Stimulated activated CD8-positive, alpha-beta memory T cell treated with anti-CD3 and anti-CD28 coated beads, Interleukin-15, amount 100 ng/mL, for 24 hours (primary cell): ENCODE measurements around the gene DNTTIP2.
"Not testable (repeated sequence)": the region's sequence is repeated elsewhere in the genome, so short reads cannot be mapped to it uniquely, and the experiment has no call there.

Experiments
- DNase-seq: peaks from one replicate; pipeline ENCODE4 v3.0.0-alpha.2; 2020; ENCODE audit warnings: low read depth

The DNTTIP2 gene, protein sequence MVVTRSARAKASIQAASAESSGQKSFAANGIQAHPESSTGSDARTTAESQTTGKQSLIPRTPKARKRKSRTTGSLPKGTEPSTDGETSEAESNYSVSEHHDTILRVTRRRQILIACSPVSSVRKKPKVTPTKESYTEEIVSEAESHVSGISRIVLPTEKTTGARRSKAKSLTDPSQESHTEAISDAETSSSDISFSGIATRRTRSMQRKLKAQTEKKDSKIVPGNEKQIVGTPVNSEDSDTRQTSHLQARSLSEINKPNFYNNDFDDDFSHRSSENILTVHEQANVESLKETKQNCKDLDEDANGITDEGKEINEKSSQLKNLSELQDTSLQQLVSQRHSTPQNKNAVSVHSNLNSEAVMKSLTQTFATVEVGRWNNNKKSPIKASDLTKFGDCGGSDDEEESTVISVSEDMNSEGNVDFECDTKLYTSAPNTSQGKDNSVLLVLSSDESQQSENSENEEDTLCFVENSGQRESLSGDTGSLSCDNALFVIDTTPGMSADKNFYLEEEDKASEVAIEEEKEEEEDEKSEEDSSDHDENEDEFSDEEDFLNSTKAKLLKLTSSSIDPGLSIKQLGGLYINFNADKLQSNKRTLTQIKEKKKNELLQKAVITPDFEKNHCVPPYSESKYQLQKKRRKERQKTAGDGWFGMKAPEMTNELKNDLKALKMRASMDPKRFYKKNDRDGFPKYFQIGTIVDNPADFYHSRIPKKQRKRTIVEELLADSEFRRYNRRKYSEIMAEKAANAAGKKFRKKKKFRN

DNA sequence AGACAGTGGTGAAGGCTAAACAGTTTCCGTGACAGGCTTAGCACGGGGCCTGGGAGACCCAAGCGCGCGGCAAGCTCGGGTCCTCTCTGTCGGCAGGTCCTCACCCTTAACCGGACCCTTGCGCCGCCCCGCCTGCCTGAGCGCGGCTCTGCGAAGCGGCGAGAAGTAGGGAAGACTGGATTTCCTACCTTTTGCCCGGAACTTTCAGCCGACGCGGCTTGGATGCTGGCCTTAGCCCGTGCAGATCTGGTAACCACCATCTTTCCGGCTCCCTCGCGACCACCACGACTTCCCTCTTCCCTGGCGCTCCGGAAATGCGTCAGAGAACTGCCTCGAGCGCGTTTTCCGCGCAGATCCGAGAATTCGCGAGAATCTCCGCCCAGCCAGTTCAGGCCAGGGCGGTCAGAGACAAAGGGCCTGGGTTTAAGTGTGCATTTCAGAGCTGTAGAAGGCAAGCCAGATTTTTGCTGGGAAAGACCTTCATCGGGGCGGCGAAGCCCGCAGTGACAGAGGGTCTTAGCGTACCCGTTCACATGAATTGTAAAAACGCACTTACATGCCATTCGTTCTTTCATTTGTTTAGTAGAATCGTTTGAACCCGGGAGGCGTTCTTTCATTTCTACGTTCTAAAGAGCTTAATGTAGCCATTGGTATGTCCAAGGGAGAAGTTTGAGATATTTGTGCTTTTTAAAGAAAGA, at the start of gene DNTTIP2:
TSS of gene DNTTIP2 (minus strand) at position 318 of the 698 bp plus-strand sequence. CDS start at position 260, 58 bp downstream.
- DNase-seq = peak; percentile 65

DNA sequence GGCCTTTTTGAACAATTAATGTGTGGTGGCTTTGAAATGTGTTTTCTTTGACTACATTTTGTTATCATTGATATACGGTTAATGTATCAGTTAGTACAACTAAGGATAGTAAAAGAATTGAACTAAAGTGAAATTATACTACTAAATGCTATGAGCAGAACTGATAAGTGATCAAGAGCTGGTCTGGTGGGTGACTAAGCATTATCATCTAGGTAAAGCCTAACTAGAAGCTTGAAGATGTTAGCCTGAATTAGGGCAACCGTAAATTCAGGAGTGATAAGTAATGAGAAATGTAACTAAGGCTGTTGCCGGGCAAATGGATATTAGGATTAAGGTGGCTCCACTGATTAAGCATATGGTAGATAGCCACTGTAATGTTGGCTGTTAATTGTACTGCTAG, 46.2 kb upstream of the DNTTIP2 start:
- no peak for DNase-seq

DNA sequence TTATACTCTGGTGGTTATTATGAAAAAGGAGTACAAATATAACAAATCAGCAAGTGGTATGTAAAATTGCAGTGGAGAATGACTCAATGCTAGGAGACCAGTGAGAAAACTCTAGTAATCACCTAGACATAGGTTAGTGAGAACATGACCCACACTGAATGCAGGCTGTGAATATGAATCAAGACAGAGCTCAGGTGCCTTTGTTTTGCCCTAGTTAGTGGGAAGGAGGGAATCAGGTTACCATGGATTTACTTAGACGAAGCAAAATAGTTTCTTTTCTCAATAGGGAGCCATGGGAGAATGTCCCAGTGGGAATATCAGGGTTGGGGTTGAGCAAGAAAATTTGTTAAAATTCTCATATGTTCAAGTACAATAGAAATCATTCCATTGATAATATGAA, 40.8 kb upstream of the DNTTIP2 start:
- no peak for DNase-seq

DNA sequence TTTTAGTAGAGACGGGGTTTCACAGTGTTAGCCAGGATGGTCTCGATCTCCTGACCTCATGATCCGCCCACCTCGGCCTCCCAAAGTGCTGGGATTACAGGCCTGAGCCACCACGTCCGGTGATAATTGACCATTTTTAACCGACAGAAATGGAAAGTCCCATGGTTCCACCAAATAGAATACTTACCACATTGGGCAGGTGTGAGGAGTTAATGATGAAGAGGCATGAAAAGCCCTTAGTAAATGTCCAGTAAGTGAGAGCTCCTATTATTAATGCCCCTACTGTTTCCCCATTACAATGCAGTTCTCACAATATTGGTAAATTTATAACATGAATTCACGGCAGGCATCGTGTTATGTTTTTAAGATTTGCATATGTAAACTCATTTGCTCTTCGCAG, 38.3 kb upstream of the DNTTIP2 start:
- DNase-seq = no peak

DNA sequence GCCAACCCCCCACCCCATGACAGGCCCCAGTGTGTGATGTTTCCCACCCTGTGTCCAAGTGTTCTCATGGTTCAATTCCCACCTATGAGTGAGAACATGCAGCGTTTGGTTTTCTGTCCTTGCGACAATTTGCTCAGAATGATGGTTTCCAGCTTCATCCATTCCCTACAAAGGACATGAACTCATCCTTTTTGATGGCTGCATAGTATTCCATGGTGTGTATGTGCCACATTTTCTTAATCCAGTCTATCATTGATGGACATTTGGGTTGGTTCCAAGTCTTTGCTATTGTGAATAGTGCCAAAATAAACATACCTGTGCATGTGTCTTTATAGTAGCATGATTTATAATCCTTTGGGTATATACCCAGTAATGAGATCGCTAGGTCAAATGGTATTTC, 31.9 kb upstream of the DNTTIP2 start:
- not testable (repeated sequence) for DNase-seq

DNA sequence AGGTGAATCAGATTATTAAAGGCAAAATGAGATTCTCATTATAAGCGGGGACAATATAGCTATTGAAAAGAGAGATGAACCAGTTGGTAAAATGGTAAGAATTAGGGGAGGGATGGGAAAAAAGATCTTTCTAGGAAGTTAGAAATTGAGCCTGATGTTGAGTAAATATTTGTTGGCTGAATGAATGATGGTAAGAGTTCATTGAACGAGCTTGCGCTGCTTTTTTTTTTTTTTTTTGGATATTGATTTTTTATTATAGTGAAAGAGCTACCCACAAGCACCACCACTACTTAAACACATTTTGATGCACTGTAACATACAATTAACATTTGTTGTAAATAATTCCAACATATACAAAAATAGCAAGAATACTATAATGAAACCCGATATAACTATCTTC, 31.3 kb upstream of the DNTTIP2 start:
- DNase-seq = no peak

DNA sequence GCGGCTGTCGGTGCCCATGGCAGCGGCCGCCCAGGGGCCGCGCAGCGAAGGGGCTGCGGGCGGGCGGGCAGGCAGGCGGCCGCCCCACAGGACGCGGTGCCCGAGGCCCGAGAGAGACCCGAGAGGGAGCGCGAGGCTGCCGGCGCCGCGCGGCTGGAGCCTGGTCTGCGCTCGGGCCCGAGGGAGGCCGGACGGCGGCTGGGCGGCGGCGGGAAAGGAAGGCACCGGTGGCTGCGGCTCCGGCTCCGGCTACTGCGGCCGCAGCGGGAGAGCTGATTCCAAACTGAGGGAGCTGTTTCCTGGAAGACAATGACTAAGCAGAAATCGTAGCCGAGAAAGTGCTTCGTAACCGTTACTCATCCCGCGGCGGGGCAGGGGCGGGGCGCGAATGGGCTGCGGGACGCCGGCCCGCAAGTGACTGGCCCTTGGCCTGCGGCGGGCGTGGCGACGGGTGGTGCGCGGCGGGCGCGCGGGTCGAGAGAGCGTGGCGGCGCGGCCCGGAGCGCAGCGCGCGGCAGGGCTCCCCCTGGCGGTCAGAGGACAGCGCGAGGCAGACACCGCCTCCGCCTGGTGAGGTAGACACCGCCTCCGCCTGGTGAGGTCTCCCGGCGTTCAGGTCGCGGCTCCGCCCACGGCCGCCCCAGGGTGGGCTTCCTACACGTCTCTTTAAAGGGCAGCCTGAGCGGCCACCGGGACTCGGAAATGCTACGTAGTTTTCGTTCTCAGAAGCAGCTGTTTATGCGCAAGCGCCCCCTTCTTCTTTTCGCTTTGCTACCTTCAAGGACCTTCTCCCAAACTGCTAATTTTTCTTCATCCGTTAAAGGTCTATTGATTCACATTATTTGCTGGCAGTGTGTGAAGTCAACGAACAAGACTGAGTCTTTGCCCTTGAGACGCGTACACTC, 30.4 kb upstream of the DNTTIP2 start, which contains the start of gene GCLM:
TSS of gene GCLM (minus strand) at position 285 of the 905 bp plus-strand sequence. CDS start at position 18, 267 bp downstream.
- DNase-seq = peak; percentile 91

DNA sequence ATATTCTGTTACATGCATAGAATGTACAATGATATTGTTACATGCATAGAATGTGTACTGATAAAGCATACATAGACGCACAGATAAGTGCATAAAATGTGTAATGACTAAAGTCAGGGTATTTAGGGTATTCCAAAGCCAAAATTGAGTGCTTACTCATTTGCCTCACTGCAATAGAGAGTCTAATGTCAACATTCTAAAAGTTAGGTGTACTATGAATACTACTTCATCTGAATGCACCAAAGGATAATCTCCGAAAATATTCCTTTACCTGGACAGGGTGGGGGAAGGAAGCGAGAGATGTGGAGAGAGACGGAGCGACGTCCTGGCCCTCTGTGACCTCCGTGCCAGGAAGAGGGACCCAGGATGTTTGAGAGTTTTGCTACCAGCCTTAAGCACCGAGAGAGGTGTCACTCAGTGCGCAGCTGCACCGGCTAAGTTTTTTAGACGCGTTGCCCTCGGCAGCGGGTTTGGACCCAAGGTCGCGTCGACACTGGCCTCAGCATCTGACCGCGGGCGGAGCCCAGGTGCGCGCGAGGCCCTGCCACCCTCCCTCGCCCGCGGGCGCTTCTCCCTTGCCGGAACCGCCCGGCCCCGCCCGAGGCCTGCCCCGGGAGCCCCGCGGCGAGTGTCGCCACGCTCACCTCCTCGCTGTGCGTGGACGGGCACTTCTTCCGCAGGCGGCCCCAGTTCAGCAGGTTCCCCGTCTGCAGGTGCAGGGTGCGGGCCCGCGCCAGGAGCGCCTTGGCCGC, 29.6 kb upstream of the DNTTIP2 start:
- peak; percentile 8 for DNase-seq

DNA sequence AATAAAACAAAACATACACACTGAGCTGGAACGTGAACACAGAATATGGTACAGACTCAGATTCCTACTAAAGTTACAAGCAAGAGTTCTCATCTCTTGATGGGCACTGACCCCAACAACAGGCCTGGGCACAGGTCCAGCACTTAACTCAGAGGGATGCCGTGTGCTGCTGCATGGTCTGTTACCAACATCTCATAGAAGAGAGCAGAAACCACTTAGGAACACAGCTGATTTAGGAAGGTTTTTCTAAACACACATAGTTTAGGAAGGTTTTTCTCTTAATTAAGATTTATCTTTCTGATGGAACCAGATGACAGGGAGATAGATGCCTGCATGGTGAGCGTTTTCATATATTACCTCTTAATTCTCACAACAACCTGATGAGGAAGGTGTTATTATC, 28.7 kb upstream of the DNTTIP2 start:
- no peak for DNase-seq

DNA sequence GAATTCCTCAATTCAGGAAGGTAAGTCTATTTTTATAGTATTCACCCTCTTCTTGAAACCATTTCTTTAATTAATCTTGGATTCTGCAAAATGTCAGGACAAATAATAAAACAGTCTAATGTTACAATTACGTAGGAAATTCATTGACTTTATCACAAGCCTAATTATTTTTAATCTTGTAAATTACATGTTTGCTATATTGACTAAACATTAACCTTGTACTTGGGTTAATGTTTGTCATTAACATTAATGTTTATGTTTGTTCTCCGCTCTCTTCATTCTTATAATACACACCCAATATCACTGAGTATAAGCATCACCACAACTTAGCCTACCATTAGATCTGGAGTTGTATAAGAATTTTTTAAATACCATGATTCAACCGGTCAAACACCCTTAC, 27.5 kb upstream of the DNTTIP2 start:
- DNase-seq = no peak

DNA sequence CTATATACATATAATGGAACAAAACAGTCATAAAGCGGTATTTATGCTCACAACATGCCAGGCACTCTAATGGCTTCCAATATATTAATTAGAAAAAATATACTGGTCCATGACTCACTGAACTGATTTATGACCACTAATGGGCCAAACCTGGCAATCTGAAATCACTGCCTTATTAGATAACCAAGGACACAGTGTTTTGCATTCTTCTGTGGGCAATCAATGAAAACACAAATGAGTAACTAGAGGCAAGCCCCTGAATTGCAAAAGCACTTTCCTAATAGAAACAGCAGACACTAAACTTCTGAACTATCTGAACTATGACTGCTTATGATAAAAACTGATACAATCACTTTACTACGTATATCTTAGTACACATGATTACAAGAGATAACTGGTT, 26.7 kb upstream of the DNTTIP2 start:
- no peak for DNase-seq

DNA sequence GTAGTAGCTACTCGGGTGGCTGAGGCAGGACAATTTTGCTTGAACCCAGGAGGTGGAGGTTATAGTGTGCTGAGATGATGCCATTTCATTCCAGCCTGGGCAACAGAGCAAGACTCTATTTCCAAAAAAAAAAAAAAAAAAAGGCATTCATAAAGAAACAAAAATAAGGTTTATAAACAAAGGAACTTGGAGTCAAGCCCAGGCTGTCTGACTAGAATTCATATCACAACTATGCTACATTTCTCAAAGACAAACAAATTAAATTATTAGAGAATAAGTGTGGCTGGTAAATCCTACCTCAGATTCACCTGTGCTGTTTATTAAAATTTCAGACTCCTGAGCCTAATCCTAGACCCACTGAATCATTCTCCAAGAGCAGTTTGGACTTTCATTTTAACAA, 26.0 kb upstream of the DNTTIP2 start:
- no peak for DNase-seq

DNA sequence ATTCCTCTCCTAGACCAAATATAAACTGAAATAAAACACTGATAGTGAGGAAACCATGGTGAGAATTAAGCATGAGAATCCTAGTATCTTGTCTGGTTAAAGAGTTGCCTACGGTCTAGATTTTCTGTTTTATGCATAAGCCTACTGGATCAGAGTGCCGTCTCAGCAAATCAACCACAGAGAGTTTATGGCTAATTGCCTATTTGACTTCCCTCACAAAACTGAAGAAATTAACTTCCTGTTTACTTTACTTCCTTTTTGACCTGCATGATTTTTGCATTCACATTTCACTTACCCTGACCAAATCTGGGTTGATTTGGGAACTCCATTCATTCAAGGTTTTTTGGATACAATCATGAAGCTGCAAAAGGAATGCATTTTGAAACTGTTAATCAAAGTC, 25.2 kb upstream of the DNTTIP2 start:
- DNase-seq = no peak

DNA sequence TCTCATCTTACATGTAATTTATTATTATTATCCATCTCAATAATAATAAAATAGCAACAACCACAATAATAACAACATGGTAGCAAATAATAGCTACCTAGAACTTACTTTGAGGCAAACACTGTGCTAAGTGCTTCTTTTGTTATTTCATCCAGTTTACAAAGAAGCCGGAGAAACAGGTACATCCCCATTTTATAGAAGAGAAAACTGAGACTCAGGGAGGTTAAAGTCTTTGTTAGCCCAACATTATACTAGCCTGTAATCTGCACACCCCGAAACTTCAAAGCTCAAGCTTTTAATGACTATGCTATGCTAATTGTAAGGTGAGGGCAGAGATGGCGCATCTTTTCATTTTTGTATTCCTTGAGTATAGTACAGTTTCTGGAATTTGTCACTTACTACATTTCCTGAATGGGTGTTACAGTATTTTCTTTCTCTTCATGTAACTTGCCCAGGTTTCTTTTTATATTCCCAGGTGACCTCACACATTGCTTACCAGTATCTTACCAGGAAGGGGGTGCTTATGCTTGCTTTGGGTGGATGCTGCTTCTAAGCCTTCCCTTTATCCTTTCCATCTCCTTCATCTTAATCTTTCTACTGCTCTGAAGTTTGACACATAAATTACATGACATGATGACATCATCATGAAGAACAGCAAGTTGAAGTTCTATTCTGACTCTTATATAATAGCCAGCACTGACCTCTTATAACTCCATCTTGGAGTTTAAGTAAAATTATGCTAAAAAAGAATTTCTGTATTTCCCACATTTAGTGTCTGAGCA, 21.9 kb upstream of the DNTTIP2 start:
- no peak for DNase-seq

DNA sequence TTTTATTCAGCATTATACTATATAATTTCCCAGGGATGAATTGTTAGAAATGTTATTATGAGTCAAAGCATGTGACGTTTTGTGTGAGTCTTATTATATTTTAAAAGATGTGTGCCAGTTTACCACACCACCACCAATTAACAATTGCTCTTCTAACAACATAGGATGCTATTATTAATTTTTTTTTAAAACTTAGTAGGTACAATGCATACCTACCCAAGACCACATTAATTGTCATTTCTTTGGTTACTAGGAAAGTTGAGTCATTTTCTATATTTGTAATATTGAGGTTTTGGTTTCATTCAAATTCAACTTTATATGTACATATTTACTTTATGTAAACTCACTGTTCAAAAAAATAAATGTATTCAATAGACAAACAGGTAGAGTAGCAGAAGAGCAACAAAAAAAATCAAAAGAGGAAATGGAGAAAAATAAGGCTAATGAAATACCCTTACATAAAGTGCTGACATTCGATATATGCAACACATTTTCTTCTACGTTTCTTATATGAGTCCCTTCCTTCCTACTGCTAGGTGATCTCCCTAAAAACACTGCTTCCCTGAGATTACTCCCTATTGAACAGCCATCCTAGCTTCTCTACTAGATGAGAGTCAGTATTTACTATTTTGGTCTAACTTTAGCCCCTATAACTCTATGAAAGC, 20.7 kb upstream of the DNTTIP2 start:
- DNase-seq = no peak

DNA sequence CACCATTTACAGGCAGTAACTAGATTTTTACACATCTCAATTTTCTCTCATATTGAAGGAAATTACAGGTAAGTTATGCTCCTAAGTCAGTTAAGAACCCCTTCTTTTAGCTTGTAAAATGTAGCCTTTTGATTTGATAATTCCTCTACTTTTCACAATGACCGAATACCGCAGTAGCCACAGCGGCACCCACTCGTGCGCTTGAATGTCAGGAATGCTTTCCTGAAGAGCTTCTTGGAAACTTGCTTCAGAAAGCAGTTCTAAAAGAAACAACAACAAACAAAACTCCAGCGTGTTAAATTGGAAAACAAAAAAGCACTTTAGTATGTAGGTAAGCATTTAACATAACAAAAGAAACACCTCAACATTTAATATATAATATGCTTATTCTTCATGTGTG, 9.9 kb upstream of the DNTTIP2 start:
- no peak for DNase-seq

DNA sequence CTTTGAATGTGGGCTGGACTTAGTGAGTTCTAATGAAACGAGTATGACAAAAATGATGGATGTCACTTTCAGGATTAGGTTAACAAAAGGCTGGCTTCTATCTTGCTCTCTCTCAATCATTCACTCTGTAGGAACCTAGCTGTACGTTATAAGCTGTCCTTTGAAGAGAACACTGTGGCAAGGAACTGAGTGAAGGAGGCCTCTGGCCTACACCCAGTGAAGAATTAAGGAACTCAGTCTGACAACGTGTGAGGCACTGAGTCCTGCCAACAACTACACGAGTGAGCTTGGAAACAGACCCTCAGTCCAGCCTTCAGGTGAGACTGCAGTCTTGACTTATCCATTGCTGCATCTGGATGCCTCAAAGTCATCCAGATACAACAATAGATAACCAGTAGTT, 3.3 kb upstream of the DNTTIP2 start:
- no peak for DNase-seq

DNA sequence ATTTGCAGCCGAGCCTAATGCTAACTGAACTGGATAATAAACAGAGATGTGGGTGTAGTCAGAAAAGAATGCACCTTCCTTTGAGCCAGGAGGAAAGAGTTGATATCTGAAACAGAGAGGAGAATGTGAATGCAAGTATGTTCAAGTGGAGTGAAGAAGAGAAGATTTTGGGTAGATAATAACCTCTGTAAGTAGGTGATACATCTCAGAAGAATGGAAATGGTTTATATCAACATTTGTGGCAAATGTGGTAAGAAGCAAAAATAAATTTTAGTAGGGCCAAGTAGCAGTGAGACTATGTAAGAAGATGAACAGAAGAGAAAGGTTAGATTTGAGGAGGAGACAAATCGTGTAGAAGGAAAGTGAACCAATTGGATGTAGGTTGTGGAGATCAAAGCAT, 1.7 kb upstream of the DNTTIP2 start:
- no peak for DNase-seq

DNA sequence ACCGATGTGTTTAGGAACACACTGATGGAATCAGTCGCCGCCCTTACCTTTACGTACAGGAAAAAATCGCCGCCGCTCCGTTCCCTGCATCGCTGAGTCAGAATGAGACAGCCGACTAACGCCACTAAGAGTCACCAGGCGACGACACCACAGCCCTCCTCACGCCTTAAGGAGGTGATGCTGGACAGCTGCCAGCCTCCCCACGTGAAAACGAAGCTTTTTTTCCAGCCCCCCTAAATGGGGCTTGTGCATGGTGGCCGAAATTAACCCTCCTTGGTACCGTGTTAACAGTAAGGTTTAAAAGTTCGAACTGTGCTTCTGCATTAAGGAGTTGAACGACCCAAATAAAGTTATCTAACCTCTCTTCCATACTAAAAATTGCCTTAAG, 511 bp downstream of the DNTTIP2 start:
- peak; percentile 28 for DNase-seq

DNA sequence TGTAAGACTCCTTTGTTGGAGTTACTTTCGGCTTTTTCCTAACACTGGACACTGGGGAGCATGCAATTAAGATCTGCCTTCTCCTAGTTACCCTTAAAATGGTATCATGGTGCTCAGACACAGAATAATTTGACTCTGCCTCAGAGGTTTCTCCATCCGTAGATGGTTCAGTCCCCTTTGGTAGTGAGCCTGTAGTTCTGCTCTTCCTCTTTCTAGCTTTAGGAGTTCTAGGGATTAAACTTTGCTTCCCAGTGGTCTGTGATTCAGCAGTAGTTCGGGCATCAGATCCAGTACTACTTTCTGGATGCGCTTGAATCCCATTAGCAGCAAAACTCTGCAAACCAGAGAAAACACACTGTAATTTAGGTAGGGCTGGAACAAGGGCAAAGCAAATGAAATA, 1.5 kb downstream of the DNTTIP2 start:
- DNase-seq = no peak
